NCI-H1436 treated with DMSO at 0.1 percent for 48 hours (cell line): Measurements from ENCODE around the gene PBRM1.
"Not testable (repeated sequence)": the region's sequence is repeated elsewhere in the genome, so short reads cannot be mapped to it uniquely, and the experiment has no call there.

Experiments used
- DNase-seq: peaks from one replicate; lab custom pipeline; 2025; lab: John Stamatoyannopoulos, UW

PBRM1 gene

DNA sequence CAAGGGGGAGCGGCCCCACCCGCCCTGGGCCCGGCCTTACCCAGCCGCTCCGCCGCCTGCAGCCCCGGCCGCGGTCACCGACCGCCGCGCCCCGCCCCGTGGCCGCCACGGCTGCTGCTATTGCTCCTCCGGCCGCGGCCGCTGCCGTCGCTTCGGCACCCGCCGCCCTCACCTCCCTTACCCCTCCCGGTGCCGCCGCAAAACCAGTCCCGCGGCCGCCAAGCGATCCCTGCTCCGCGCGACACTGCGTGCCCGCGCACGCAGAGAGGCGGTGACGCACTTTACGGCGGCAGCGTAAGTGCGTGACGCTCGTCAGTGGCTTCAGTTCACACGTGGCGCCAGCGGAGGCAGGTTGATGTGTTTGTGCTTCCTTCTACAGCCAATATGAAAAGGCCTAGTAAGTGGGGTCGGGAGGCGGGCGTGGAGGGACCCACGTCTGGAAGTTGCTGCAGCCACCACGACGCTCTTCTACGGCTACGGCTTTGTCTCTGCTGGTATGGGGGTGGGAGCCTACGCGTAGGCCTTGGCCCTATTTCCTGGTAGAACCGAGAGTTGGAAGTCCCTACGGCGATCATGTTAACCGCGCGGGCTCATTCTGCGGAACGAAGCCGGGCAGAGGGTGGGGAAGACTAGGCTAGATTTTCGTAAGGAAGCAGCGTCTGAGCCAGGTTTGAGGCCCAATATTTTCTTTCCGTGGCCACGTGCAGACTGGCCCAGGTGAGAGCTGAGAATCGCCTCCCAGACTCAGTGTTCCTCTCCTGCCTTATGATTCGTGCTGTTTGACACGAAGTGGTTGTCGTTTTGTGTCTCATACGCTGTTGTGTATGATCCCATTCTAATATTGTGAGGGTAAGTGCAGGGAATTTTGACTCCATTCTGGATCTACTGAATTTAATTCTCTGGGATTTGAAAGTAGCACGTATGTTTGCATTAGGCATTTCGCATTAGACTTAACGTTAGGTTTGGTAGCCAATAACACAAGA lies at the start of gene PBRM1, which contains the start of gene GNL3:
Gene PBRM1, minus strand, starts transcription at position 205 of the 983 bp plus-strand sequence.
Gene GNL3, plus strand, starts transcription at position 324 of the 983 bp plus-strand sequence. Its CDS starts 61 bp downstream, at position 385.
- DNase-seq, result no peak

DNA sequence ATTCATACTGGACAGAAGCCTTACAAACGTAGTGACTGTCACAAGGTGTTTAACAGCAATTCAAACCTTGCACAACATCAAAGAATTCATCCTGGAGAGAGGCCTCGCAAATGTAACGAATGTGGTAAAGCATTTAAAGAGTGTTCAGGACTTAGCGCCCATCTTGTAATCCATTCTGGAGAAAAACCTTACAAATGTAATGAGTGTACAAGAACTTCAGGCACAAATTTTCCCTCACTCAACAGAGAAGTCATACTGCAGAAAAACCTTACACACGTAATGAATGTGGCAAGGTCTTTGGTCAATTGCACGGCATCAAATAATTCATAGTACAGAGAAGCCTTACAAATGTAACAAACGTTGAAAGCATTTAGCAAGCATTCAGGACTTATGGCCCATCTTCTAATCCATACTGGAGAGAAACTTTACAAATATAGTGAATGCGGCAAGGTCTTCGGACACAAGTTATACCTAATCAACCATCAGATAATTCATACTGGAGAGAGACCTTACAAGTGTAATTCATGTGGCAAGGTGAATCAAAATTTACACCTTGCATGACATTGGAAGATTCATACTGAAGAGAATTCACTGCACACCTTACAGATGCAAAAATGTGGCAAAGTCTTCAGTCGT lies 47.7 kb upstream of the PBRM1 start:
- DNase-seq, result no peak

DNA sequence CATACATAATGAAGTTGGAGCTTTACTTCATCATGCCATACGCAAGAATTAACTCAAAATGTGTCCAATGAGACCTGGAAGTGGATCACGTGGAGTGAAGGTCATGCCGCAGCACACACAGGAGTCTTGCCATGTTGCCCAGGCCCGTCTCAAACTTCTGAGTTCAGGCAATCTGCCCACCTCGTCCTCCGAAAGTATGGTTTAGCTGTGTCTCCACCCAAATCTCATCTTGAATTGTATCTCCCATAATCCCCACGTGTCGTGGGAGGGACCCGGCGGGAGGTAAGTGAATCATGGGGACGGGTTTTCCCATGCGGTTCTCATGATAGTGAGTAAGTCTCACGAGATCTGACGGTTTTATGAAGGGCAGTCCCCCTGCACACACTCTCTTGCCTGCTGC lies 45.9 kb upstream of the PBRM1 start:
- no peak for DNase-seq

- DNase-seq, result no peak
These were observed 45.0 kb upstream of the PBRM1 start for GRCh38 chr3:52730681-52731080.

DNA sequence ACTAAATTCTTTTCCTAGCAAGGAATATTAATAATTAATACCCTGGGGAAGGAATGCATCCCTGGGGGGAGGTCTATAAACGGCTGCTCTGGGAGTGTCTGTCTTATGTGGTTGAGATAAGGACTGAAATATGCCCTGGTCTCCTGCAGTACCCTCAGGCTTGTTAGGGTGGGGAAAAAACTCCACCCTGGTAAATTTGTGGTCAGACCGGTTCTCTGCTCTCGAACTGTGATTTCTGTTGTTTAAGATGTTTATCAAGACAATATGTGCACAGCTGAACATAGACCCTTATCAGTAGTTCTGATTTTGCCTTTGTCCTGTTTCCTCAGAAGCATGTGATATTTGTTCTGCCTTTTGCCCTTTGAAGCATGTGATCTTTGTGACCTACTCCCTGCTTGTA lies 43.0 kb upstream of the PBRM1 start:
- not testable (repeated sequence) for DNase-seq

DNA sequence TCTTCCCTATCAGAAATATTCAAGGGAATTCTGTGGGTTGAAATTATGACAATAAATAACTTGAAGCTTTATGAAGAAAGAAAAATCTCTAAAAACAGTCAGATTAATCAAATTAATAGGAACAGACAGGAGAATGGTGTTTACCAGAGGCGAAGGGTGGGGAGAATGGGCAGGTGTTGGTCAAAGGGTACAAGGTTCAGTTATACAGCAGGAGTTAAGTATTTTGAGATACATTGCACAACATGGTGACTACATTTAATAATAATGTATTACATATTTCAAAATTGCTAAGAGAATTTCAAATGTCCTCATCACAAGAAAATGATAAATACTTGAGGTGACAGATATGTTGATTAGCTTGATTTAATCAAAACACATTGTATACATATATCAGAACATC lies 38.8 kb upstream of the PBRM1 start:
- no peak for DNase-seq

GRCh38 chr3:52723935-52724334 lies 38.2 kb upstream of the PBRM1 start:
- DNase-seq, result no peak

DNA sequence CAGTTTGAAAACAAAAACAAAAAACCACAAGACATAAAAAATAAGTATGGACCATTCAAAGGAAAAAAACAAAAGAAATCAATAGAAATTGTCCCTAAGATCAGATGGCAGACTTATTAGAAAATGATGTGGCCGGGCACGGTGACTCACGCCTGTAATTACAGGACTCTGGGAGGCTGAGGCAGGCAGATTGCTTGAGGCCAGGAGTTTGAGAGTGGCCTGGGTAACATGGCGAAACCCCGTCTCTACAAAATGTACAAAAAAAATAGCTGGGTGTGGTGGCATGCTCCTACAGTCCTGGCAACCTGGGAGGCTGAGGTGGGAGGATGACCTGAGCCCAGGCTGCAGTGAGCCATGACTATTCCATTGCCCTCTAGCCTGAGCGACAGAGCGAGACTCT lies 36.8 kb upstream of the PBRM1 start:
- DNase-seq, result no peak

GRCh38 chr3:52721730-52722008 lies 36.0 kb upstream of the PBRM1 start:
- DNase-seq, result no peak

GRCh38 chr3:52721002-52721729 lies 35.5 kb upstream of the PBRM1 start:
- DNase-seq, result no peak

GRCh38 chr3:52719618-52720017 lies 33.9 kb upstream of the PBRM1 start:
- no peak for DNase-seq

- DNase-seq, result no peak
These were observed 30.1 kb upstream of the PBRM1 start for GRCh38 chr3:52715714-52716305.

DNA sequence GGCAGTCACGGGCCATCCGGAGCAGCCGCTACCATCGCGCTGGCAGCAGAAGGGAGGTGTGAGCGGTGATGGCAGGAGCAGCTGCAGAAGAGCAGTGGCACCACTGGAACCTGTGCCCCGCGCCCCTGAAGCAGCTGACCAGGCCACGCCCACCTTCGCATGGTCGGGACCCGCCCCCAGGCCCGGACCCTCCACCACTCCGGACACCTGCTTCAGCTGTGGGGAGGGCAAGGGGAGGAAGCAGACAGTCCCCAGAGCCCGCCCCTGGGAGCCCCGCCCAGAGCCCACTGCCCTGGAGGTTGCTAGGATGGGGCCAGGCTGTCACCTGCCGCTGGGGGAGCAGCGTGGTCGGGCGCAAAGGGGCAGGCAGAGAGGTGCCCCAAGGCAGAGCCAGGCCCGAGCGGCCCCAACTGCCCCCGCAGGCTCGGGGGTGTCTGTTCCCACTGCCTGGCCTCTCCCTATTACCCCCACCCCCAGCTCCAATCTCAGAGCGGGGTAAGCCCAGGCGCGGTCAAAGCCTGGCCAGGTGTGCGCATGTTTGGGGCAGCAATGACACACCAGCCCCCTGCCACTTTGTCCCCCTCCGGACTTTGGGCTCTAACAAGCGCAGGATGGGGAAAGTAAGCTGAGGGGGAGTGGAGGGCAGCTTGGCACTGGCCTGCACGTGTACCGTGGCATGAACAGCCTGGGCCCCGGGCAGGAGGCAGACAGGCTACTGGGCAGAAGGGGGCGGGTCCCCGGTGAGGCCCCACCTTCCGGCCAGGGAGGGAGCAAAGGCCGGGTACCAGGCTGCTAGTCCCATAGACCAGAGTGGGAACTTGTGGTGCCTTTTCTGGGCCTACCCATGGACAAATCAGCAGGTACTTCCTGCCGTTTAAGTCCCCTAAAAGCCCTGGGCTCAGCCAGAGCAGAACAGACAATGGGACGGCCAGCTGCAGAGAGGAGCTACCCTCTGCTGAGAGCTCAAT lies 28.9 kb upstream of the PBRM1 start:
- no peak for DNase-seq

DNA sequence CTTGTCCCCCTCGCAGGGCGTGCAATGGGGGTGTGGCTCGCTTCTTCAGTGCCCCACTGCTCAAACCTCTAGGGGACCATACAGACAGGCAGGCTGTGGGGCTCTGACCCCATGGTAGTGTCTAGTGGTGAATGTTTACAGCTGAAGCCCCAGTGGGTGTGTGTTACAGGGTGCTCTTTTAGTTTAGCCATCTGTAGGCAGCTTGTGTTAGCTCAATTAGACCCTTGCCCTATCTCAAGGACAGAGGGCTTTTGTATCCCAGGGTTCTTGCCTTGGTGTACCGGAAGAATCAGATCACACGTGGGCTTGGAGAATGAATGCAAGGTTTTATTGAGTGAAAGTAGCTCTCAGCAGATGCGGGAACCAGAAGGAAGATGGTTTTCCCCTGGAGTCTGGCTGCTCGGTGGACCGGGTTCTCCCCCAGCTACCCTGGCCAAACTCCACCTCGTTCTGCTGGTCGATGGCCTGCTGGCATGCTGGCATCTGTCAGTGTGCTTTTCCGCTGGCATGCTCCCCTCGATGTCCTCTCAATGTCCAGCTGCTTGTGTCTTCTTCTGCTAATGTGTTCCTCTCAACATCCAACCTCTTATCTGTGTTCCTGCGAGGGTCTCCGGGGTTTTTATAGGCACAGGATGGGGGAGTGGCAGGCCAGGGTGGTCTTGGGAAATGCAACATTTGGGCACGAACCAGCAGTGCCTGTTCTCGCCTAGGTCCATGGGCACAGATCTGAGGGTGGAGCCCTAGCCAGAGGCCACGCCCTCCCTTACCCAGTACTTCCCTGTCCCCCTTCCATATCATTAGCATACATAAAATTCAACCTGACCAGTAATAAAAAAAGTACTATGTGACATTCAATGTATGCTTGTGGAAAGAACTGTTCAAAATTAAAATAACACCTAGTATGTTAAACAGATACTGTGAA lies 26.8 kb upstream of the PBRM1 start:
- DNase-seq, result no peak

DNA sequence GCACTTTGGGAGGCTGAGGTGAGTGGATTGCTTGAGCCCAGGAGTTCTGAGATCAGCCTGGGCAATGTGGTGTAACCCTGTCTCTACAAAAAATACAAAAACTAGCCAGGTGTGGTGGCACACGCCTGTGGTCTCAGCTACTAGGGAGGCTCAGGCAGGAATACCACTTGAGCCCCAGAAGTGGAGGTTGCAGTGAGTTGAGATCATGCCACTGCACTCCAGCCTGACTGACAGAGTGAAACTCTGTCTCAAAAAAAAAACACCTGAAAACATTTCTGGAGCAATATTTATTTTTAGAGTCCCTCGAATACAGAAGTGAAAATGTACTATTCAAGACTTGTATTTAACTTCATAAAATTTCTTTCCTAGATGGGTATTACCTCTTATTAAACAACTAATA lies 24.8 kb upstream of the PBRM1 start:
- no peak for DNase-seq

DNA sequence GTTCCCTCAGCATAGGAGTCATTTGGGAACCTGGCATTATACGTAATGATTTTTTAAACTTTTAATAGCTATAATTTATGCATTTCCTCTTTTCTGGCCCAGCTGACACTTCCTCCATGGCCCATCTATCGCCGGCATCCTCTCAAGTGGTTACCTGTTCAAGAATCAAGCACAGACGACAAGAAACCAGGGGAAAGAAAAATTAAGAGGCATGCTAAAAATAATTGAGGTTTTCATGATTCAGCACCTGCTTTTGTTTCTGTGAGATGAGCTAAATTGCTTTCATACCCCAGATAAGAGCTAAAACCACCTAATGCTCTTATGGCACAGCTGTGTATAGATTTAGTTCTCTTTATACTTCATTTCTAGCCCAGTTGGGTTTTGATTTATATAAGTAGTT lies 21.9 kb upstream of the PBRM1 start:
- no peak for DNase-seq

DNA sequence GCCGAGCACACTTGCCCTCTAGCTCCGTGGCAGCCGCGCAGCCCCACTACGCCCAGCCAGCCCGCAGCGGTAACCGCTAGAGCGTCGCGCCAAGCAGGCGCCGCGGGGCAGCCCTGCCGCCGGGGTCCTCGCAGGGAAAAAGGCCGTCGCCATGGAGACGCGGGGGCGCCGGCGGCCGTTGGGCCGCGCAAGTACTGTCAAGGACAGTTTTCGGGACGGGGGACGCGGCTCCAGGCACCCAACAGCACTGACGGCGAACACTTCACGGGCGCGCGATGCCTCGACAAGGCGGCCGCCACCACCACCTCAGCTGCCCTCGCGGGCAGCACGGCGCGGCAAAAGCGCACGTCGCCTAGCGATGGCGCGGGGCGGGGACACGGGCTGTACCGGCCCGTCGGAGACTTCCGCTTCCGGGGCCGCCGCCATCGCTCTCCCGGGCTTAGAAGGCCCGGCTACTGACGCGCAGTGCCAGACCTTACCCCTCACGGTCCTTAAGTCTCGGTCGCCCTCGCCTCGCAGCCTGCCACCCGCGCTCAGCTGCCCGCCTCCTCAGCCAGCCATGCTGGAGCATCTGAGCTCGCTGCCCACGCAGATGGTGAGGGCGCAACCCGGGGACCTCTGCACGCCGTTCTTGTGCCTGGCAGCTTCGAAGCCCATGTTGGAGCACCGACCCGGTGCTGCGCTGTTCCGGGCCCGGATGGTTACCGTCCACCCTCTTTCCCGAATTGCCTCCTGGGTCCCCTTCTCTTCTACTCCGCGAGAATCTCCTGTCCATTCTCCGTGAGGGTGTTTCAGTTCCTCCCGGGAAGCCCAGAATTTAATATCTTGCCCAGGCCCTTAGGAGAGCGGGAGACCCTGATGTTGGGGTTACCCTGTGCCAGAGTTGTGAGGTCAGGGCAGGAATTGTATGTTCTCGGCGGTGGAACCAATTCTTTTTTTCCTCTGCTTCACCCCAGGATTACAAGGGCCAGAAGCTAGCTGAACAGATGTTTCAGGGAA lies 20.3 kb upstream of the PBRM1 start, which contains the start of the genes GLT8D1 and SPCS1:
Gene GLT8D1, minus strand, starts transcription at position 104 of the 999 bp plus-strand sequence. CDS start 5,331 bp downstream, outside the sequence.
Gene SPCS1, plus strand, starts transcription at position 419 of the 999 bp plus-strand sequence. Its CDS starts 141 bp downstream, at position 560.
- no peak for DNase-seq

- no peak for DNase-seq
These were observed 19.6 kb upstream of the PBRM1 start for GRCh38 chr3:52705438-52705687.
